Measurements from ENCODE around the gene TSKU. TPM values are rescaled to one million over a fixed set of nuclear protein-coding genes. Genes with fewer than 3 reads are reported as not detected.
A peak's percentile ranks its signal among the peaks of the same experiment; 100 is the strongest.

Gene TSKU
- total RNA-seq, 1 donor from 2014 or later = 27.5 TPM

GRCh38 chr11:76785513-76785912, 2.4 kb downstream of the TSKU start:
- DNase-seq (ENCODE audit: low read depth, low spot score) = no peak
- Mint-ChIP-seq H3K4me1 (peaks cover 70% of the 10 kb centered on the region), H3K4me3 (peak overlapping the region; percentile 90), H3K27me3 (ENCODE audit: low read depth) (no peaks in the 10 kb centered on the region), H3K27ac (ENCODE audit: unreplicated experiment) (no peak overlapping the region), H3K36me3 (ENCODE audit: low read depth) (peaks cover 2% of the 10 kb centered on the region), H3K9me3 (no peaks in the 10 kb centered on the region)
- TF ChIP-seq CTCF (conservative IDR thresholded peaks at IDR 0.05) = no peak

- H3K27me3 Mint-ChIP-seq (ENCODE audit: low read depth) = no peaks in the 10 kb centered on the region
- H3K9me3 Mint-ChIP-seq = no peaks in the 10 kb centered on the region
- H3K4me1 Mint-ChIP-seq = peaks cover 70% of the 10 kb centered on the region
- no peak for DNase-seq (ENCODE audit: low read depth, low spot score)
- H3K4me3 Mint-ChIP-seq = peak overlapping the region; percentile 90
- TF ChIP-seq CTCF (conservative IDR thresholded peaks at IDR 0.05) = no peak
- H3K36me3 Mint-ChIP-seq (ENCODE audit: low read depth) = peaks cover 7% of the 10 kb centered on the region
- no peak overlapping the region for H3K27ac Mint-ChIP-seq (ENCODE audit: unreplicated experiment)
Measured at GRCh38 chr11:76786016-76786415, 2.9 kb downstream of the TSKU start.

GRCh38 chr11:76786441-76787014, 3.4 kb downstream of the TSKU start:
- H3K4me3 Mint-ChIP-seq = peak overlapping the region; percentile 90
- H3K27me3 Mint-ChIP-seq (ENCODE audit: low read depth) = no peaks in the 10 kb centered on the region
- H3K4me1 Mint-ChIP-seq = peaks cover 68% of the 10 kb centered on the region
- H3K27ac Mint-ChIP-seq (ENCODE audit: unreplicated experiment) = no peak overlapping the region
- DNase-seq (ENCODE audit: low read depth, low spot score) = no peak
- TF ChIP-seq CTCF (conservative IDR thresholded peaks at IDR 0.05) = no peak
- H3K36me3 Mint-ChIP-seq (ENCODE audit: low read depth) = peaks cover 11% of the 10 kb centered on the region
- no peaks in the 10 kb centered on the region for H3K9me3 Mint-ChIP-seq

- H3K4me3 Mint-ChIP-seq = peak overlapping the region; percentile 47
- no peak overlapping the region for H3K27ac Mint-ChIP-seq (ENCODE audit: unreplicated experiment)
- no peak for TF ChIP-seq CTCF (conservative IDR thresholded peaks at IDR 0.05)
- DNase-seq (ENCODE audit: low read depth, low spot score) = no peak
- H3K9me3 Mint-ChIP-seq = no peaks in the 10 kb centered on the region
- H3K36me3 Mint-ChIP-seq (ENCODE audit: low read depth) = peaks cover 16% of the 10 kb centered on the region
- H3K4me1 Mint-ChIP-seq = peaks cover 66% of the 10 kb centered on the region
- H3K27me3 Mint-ChIP-seq (ENCODE audit: low read depth) = no peaks in the 10 kb centered on the region
Measured at GRCh38 chr11:76787271-76787670, 4.1 kb downstream of the TSKU start.

GRCh38 chr11:76787911-76788596, 4.9 kb downstream of the TSKU start:
- peaks cover 20% of the 10 kb centered on the region for H3K36me3 Mint-ChIP-seq (ENCODE audit: low read depth)
- no peak for DNase-seq (ENCODE audit: low read depth, low spot score)
- TF ChIP-seq CTCF (conservative IDR thresholded peaks at IDR 0.05) = no peak
- peak overlapping the region; percentile 49 for H3K4me3 Mint-ChIP-seq
- H3K27me3 Mint-ChIP-seq (ENCODE audit: low read depth) = no peaks in the 10 kb centered on the region
- H3K27ac Mint-ChIP-seq (ENCODE audit: unreplicated experiment) = peak overlapping the region; percentile 86
- H3K9me3 Mint-ChIP-seq = no peaks in the 10 kb centered on the region
- H3K4me1 Mint-ChIP-seq = peaks cover 67% of the 10 kb centered on the region
